Mammary epithelial cell (primary cell): ENCODE measurements around the gene GFER.

Source experiments
- CTCF ChIP-seq, 2 donors: IDR thresholded peaks in 1 of 2; conservative IDR thresholded peaks in 1 of 2; 2 replicates each; pipeline ENCODE4 v1.5.1; 2011 to 2012; ENCODE audit warnings: inconsistent platforms in 2 of 2, low read length in 2 of 2, mild to moderate bottlenecking in 2 of 2, control low read depth in 1 of 2, low read depth in 1 of 2; ENCODE audit not compliant: insufficient read depth in 1 of 2; ENCODE audit errors: extremely low read depth in 1 of 2
- EZH2 ChIP-seq: IDR thresholded peaks from 2 replicates; pipeline ENCODE4 v1.6.1; 2012; ENCODE audit warnings: low read length, inconsistent platforms, borderline replicate concordance

- TF ChIP-seq CTCF (conservative IDR thresholded peaks at IDR 0.05 in 1 of 2, IDR thresholded peaks at IDR 0.05 in 1 of 2; ENCODE audit: extremely low read depth in 1 of 2, insufficient read depth in 1 of 2, low read depth in 1 of 2, low read length in 2 of 2) (no peak), EZH2 (no peak)
Measured at GRCh38 chr16:1980770-1981087, 3.3 kb upstream of the GFER start.
